GM12872 (cell line): ENCODE measurements around the gene NDUFC1.

Experiments used
- CTCF ChIP-seq: IDR thresholded peaks from 3 replicates; pipeline ENCODE4 v1.5.1; 2011; ENCODE audit warnings: low read depth, mild to moderate bottlenecking, low read length, moderate library complexity; ENCODE audit not compliant: insufficient read depth

NDUFC1 gene

GRCh38 chr4:139319571-139319970, 17.3 kb upstream of the NDUFC1 start:
- no peak for TF ChIP-seq CTCF

GRCh38 chr4:139317635-139318034, 15.4 kb upstream of the NDUFC1 start:
- no peak for TF ChIP-seq CTCF

DNA sequence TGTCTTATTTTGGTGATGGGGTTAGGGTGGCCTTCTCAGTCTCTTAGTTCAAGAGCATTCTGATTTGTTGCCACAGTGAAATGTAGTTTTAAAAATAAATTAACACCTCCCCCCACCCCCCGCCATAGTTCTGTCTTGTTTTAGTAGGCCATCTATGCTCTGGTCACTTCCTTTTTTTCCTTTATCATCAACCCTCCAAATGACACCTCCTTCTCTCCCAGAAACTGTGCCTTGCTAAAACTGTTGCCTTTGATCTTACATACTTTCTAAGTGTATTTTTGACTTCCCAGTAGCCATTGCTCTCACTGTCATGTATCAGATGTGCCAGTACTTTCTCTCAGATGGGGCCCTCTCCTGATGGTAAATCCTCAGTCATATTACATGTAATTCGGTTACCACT, 14.5 kb upstream of the NDUFC1 start:
- no peak for TF ChIP-seq CTCF

DNA sequence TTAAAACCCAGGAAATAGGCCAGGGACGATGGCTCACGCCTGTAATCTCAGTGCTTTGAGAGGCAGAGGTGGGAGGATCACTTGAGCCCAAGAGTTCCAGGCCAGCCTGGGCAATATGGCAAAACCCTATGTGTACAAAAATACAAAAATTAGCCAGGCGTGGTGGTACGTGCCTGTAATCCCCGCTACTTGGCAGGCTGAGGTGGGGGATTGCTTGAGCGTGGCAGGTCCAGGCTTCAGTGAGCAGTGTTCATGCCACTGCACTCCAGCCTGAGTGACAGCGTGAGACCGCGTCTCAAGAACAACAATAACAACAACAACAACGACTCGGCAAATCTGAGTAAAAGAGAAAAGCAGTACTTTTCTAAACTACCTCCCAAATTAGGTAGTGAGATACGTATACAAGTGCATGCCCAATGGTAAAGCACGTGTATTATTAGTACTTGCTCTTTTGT, 13.0 kb upstream of the NDUFC1 start:
- no peak for TF ChIP-seq CTCF

DNA sequence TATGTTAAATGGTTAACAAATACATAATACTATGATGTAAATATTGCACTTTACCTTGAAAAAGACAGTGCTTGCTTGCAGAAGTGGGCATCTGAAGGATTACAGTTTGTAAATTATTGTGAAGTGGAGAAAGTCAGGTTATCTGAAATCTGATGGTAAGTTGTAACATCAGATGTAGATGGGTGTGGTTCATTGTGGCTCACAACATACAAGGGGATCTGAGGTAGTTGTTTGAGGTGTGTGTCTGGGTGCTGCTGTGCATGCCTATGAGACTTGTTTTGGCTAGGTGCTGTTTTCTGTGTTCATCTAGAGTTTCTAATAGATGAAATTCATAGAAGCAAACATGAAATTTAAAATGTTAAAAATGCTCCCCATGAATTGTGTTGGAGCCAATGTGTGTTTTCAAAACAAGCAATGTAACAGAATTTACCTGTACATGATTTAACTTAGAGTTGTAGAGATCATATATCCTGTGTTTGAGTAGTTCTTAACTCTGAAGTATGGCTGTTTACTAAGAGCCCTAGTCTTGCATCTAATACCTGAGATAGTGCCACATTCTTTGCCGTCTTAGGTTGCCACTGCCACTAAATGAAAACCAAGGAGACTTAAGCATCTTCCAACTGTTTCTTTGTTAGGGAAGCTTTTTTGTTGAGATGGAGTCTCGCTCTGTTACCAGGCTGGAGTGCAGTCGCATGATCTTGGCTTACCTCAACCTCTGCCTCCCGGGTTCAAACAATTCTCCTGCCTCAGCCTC, 11.9 kb upstream of the NDUFC1 start:
- TF ChIP-seq CTCF: no peak

- no peak for TF ChIP-seq CTCF
Observed at GRCh38 chr4:139312552-139313332, 10.5 kb upstream of the NDUFC1 start.

GRCh38 chr4:139311909-139312308, 9.6 kb upstream of the NDUFC1 start:
- TF ChIP-seq CTCF: no peak
